IMR-90 (cell line): ENCODE data around the gene FCRL2. TPM values are rescaled to one million over a fixed set of nuclear protein-coding genes. Genes with fewer than 3 reads are reported as not detected.

ENCODE experiments used
- ATAC-seq: fragments of 200-7000 bp; cut with Tn5 transposase; 2 replicates; pipeline ENCODE4 v1.9.1; 2020; ENCODE audit warnings: low read depth, mild to moderate bottlenecking, moderate library complexity
- BruUV-seq: library from RNA; stranded (reverse); fragments of 400-500 nt; replicated peaks from 2 replicates; lab custom pipeline; 2021; lab: Mats Ljungman, UMichigan
- CTCF ChIA-PET: fragments of 300-600 bp; formaldehyde crosslinking; extraction: SDS; loops from one replicate; lab custom pipeline; 2021; ENCODE audit warnings: antibody characterized with exemption; lab: Yijun Ruan, JAX
- POLR2A ChIA-PET: fragments of 300-600 bp; sonication (Branson Sonifier 250); formaldehyde crosslinking; loops from one replicate; lab custom pipeline; 2022; ENCODE audit warnings: antibody characterized with exemption; ENCODE audit not compliant: unreplicated experiment; lab: Charles Lee
- DNase-seq: peaks from one replicate; pipeline ENCODE4 v3.0.0; 2013
- H2AFZ ChIP-seq: replicated peaks from 2 replicates; pipeline ENCODE3; 2013; ENCODE audit warnings: low read length, mild to moderate bottlenecking; ENCODE audit not compliant: poor library complexity
- H2AK5ac ChIP-seq: 2 replicates; pipeline ENCODE4 v1.6.1; 2013; ENCODE audit warnings: low read depth, low read length, inconsistent platforms
- H2AK9ac ChIP-seq: replicated peaks from 2 replicates; pipeline ENCODE3; 2013; ENCODE audit warnings: mild to moderate bottlenecking, low read depth, low read length, moderate library complexity; ENCODE audit not compliant: poor library complexity
- H2BK120ac ChIP-seq: 2 replicates; pipeline ENCODE4 v1.6.1; 2013; ENCODE audit warnings: low read depth, low read length, inconsistent platforms
- H2BK15ac ChIP-seq: 3 replicates; pipeline ENCODE4 v1.6.1; 2013; ENCODE audit warnings: low read depth, low read length, inconsistent platforms
- H2BK20ac ChIP-seq: 2 replicates; pipeline ENCODE4 v1.6.1; 2013; ENCODE audit warnings: low read depth, mild to moderate bottlenecking, inconsistent platforms, low read length, moderate library complexity
- H2BK5ac ChIP-seq: 2 replicates; pipeline ENCODE4 v1.6.1; 2013; ENCODE audit warnings: mild to moderate bottlenecking, low read depth, low read length, inconsistent platforms; ENCODE audit not compliant: poor library complexity, severe bottlenecking
- H3K14ac ChIP-seq: replicated peaks from 2 replicates; pipeline ENCODE4 v1.6.1; 2013; ENCODE audit warnings: low read depth, low read length, inconsistent platforms
- H3K18ac ChIP-seq: 2 replicates; pipeline ENCODE4 v1.6.1; 2013; ENCODE audit warnings: low read depth, low read length, control low read depth
- H3K23ac ChIP-seq: 2 replicates; pipeline ENCODE4 v1.6.1; 2013; ENCODE audit warnings: low read depth, low read length, inconsistent platforms
- H3K27ac ChIP-seq: 2 replicates; pipeline ENCODE4 v1.5.1; 2013; ENCODE audit warnings: mild to moderate bottlenecking, control low read depth, low read length; ENCODE audit not compliant: insufficient read depth
- H3K27me3 ChIP-seq: 2 replicates; pipeline ENCODE4 v1.6.1; 2013; ENCODE audit warnings: low read length; ENCODE audit not compliant: control insufficient read depth, insufficient read depth
- H3K36me3 ChIP-seq: 2 replicates; pipeline ENCODE4 v1.6.1; 2013; ENCODE audit warnings: low read length, mixed read lengths; ENCODE audit not compliant: control insufficient read depth, insufficient read depth
- H3K4ac ChIP-seq: 2 replicates; pipeline ENCODE4 v1.6.1; 2013; ENCODE audit warnings: low read depth, low read length, inconsistent platforms
- H3K4me1 ChIP-seq: 2 replicates; pipeline ENCODE4 v1.6.1; 2013; ENCODE audit warnings: low read length, mixed read lengths; ENCODE audit not compliant: control insufficient read depth, insufficient read depth
- H3K4me2 ChIP-seq: 2 replicates; pipeline ENCODE4 v1.6.1; 2013; ENCODE audit warnings: low read depth, mild to moderate bottlenecking, control low read depth, low read length, moderate library complexity
- H3K4me3 ChIP-seq: 2 replicates; pipeline ENCODE4 v1.5.1; 2013; ENCODE audit warnings: low read depth, mild to moderate bottlenecking, control low read depth, low read length, moderate library complexity; ENCODE audit not compliant: insufficient read depth
- H3K56ac ChIP-seq: 2 replicates; pipeline ENCODE4 v1.6.1; 2013; ENCODE audit warnings: low read length, inconsistent platforms; ENCODE audit not compliant: insufficient read depth; ENCODE audit errors: extremely low read depth
- H3K79me1 ChIP-seq, 2 experiments: 2 replicates each; pipeline ENCODE4 v1.6.1; 2013; ENCODE audit warnings: low read length in 2 of 2, inconsistent platforms in 1 of 2, low read depth in 1 of 2
- H3K9ac ChIP-seq: 2 replicates; pipeline ENCODE4 v1.6.1; 2013; ENCODE audit warnings: low read depth, low read length, control low read depth
- H3K9me1 ChIP-seq: 2 replicates; pipeline ENCODE4 v1.6.1; 2013; ENCODE audit warnings: low read length, inconsistent platforms; ENCODE audit not compliant: insufficient read depth
- H3K9me3 ChIP-seq: 2 replicates; pipeline ENCODE4 v1.6.1; 2013; ENCODE audit warnings: low read length; ENCODE audit not compliant: control insufficient read depth, insufficient read depth
- H4K20me1 ChIP-seq: 2 replicates; pipeline ENCODE4 v1.6.1; 2013; ENCODE audit warnings: low read length, inconsistent platforms; ENCODE audit not compliant: insufficient read depth
- H4K5ac ChIP-seq: 2 replicates; pipeline ENCODE4 v1.6.1; 2013; ENCODE audit warnings: mild to moderate bottlenecking, low read depth, low read length, control low read depth
- H4K8ac ChIP-seq, 2 experiments: 2 replicates each; pipeline ENCODE4 v1.6.1; 2013; ENCODE audit warnings: low read depth in 2 of 2, low read length in 2 of 2, control low read depth in 1 of 2, inconsistent platforms in 1 of 2
- H4K91ac ChIP-seq: 2 replicates; pipeline ENCODE4 v1.6.1; 2013; ENCODE audit warnings: low read depth, low read length, inconsistent platforms; ENCODE audit not compliant: insufficient read depth
- CEBPB ChIP-seq: IDR thresholded peaks from 2 replicates; pipeline ENCODE4 v1.6.1; 2012; ENCODE audit warnings: low read depth, low read length, improper control_type of control experiment
- CTCF ChIP-seq: conservative IDR thresholded peaks from 2 replicates; pipeline ENCODE4 v1.5.1; 2012; ENCODE audit warnings: mild to moderate bottlenecking, low read depth, low read length, improper control_type of control experiment
- ELK1 ChIP-seq: fragments of 150-350 bp; IDR thresholded peaks from 2 replicates; pipeline ENCODE4 v1.6.1; 2016; ENCODE audit warnings: low read depth, mild to moderate bottlenecking, low read length, moderate library complexity, borderline replicate concordance
- MAZ ChIP-seq: IDR thresholded peaks from 2 replicates; pipeline ENCODE4 v1.6.1; 2012; ENCODE audit warnings: low read depth, mild to moderate bottlenecking, low read length, improper control_type of control experiment, moderate library complexity, borderline replicate concordance
- MXI1 ChIP-seq: IDR thresholded peaks from 2 replicates; pipeline ENCODE4 v1.6.1; 2012; ENCODE audit warnings: low read depth, mild to moderate bottlenecking, low read length, moderate library complexity, borderline replicate concordance
- NFE2L2 ChIP-seq: fragments of 150-350 bp; IDR thresholded peaks from 2 replicates; pipeline ENCODE4 v1.6.1; 2016; ENCODE audit warnings: low read depth, mild to moderate bottlenecking, low read length
- POLR2A ChIP-seq: IDR thresholded peaks from 2 replicates; pipeline ENCODE4 v1.6.1; 2012; ENCODE audit warnings: mild to moderate bottlenecking, low read depth, low read length
- SMC3 ChIP-seq: fragments of 150-350 bp; IDR thresholded peaks from 2 replicates; pipeline ENCODE4 v1.6.1; 2016; ENCODE audit warnings: low read depth, mild to moderate bottlenecking, antibody characterized with exemption, low read length, moderate library complexity
- WGBS, 2 experiments: methylation state at CpG; one replicate each; pipeline versions ENCODE4 v1.1.5 to v1.1.7; 2013; ENCODE audit warnings: missing lambda C conversion rate in 2 of 2; ENCODE audit not compliant: insufficient read length in 1 of 2; ENCODE audit errors: extremely low coverage in 2 of 2; 5-methylcytosine and 5-hydroxymethylcytosine counted together
- dilution Hi-C: fragments of 300-500 bp; cut with HindIII; formaldehyde crosslinking; loops from one replicate; pipeline ENCODE4 v1.14.3; 2018; ENCODE audit warnings: low sequenced_read_pairs; ENCODE audit not compliant: unreplicated experiment
- in situ Hi-C: fragments of 300-500 bp; cut with MboI; formaldehyde crosslinking; loops from 3 replicates; pipeline ENCODE4 v1.14.3; 2019; ENCODE audit warnings: low sequenced_read_pairs, inconsistent platforms, mixed read lengths
- intact Hi-C: fragments of 100-400 bp; cut with micrococcal nuclease; formaldehyde crosslinking; loops from 2 replicates; pipeline ENCODE4 v1.10.0; 2022
- polyA plus RNA-seq, 3 experiments: library from polyadenylated mRNA; depleted of rRNA; stranded (reverse); fragments of >200 nt; gene quantifications; 2 replicates each; pipeline ENCODE4 v1.2.3, GENCODE V29; 2012; ENCODE audit warnings: low replicate concordance in 1 of 3
- total RNA-seq: library from RNA; depleted of rRNA; stranded (reverse); fragments of >200 nt; gene quantifications from 2 replicates; pipeline ENCODE4 v1.2.3, GENCODE V29; 2012

The FCRL2 gene
- total and polyA plus RNA-seq, 2 of the 4 experiments (the other 2 are of a cell fraction): not detected

- Histone ChIP-seq H3K4me3 (no peak overlapping the region), H3K27me3 (no peaks in the 10 kb centered on the region), H3K4me1 (no peaks in the 10 kb centered on the region), H3K9ac (no peak overlapping the region), H2BK15ac (no peak overlapping the region), H4K91ac (no peak overlapping the region), H4K8ac (no peak overlapping the region), H3K27ac (no peak overlapping the region), H2AFZ (no peak overlapping the region), H2AK5ac (no peak overlapping the region), H3K23ac (no peak overlapping the region), H3K9me1 (no peaks in the 10 kb centered on the region), H2BK5ac (no peak overlapping the region), H4K20me1 (no peaks in the 10 kb centered on the region), H3K18ac (no peak overlapping the region), H3K14ac (no peak overlapping the region), H3K79me1 (no peaks in the 10 kb centered on the region), H4K5ac (no peak overlapping the region), H3K56ac (no peak overlapping the region), H3K36me3 (no peaks in the 10 kb centered on the region), H2AK9ac (no peak overlapping the region), H3K4ac (no peak overlapping the region), H3K9me3 (no peaks in the 10 kb centered on the region), H2BK120ac (no peak overlapping the region), H3K4me2 (no peak overlapping the region), H2BK20ac (no peak overlapping the region)
- ATAC-seq (no peak), DNase-seq (no peak)
- CTCF ChIA-PET: no interaction called here
- POLR2A ChIA-PET: no interaction called here
- dilution Hi-C loops (no loop called here), intact Hi-C loops (no loop called here), in situ Hi-C loops (no loop called here)
- no peak for TF ChIP-seq MXI1
- TF ChIP-seq ELK1: no peak
- TF ChIP-seq NFE2L2: no peak
- TF ChIP-seq MAZ: no peak
- TF ChIP-seq POLR2A: no peak
- no peak for TF ChIP-seq CTCF
- TF ChIP-seq CEBPB: no peak
- no peak for TF ChIP-seq SMC3
- no TSS peak for BruUV-seq
- no CpG with 5 or more reads among the region's 4 CpGs for WGBS, 2 experiments
Observed at GRCh38 chr1:157697781-157698569, 79.0 kb downstream of the FCRL2 start.
